ENCODE results near the gene PAGE2B. TPM values are rescaled to one million over a fixed set of nuclear protein-coding genes. Genes with fewer than 3 reads are reported as not detected.

Gene PAGE2B
- total and polyA plus RNA-seq, 10 of the 15 experiments (the other 5 are each of a cell fraction or from before 2014, with no cell fraction given) = 0.22 to 0.65 (median 0.32) TPM; not detected in 7

DNA sequence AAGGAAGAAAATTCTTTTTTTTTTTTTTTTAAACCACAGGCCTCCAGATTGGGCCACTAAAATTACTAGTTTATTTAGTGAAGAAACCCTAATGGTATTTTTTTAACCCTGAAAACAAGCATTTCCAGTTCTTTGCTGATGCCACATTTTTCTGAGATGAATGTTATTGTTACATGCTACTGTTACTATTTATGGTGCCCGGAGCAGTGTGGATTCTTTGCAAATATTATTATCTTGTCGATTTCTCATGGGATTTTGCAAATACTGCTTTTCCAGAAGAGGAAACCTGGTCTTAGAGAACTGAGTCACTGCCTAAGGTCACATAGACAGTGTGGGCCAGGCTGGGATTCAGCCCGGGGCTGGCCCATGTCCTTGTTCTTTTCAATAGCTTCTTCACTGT lies 35.4 kb upstream of the PAGE2B start:
- no peak for FAIRE-seq

DNA sequence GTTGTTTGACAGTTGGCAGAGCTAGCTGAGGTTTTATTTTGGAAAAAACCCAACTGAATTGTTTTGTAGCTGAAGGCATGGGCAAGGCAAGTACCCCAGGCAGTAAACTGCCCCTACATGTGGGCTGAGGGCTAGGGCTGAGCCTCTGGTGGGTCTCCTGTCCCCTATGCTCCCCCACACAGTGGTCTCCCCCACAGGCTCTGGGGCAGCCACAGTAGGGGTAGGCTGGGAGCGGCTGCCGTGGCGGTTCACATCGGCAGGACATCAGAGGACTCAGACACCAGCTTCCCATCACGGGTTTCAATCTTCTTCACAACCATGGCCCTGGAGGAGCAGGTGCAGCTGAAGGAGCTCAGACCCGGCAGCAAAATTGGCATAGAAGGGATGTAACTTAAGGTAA lies 33.3 kb upstream of the PAGE2B start:
- Histone ChIP-seq H3K27ac (ENCODE audit: control insufficient read depth, insufficient read depth) (no peak overlapping the region), H4K20me1 (ENCODE audit: control insufficient read depth, insufficient read depth) (no peaks in the 10 kb centered on the region), H3K4me2 (ENCODE audit: control insufficient read depth, insufficient read depth) (no peak overlapping the region), H3K79me2 (ENCODE audit: control insufficient read depth, insufficient read depth, low read length) (no peaks in the 10 kb centered on the region), H3K9me3 (replicated peaks; ENCODE audit: control insufficient read depth, insufficient read depth, low read length) (no peaks in the 10 kb centered on the region), H3K9ac (ENCODE audit: control insufficient read depth, insufficient read depth, low read length) (no peak overlapping the region), H3K36me3 (ENCODE audit: control insufficient read depth in 2 of 2, insufficient read depth in 2 of 2, low read length in 1 of 2) (no peaks in the 10 kb centered on the region), H3K4me1 (ENCODE audit: control insufficient read depth, insufficient read depth, low read length) (no peaks in the 10 kb centered on the region), H2AFZ (ENCODE audit: control insufficient read depth, low read depth, low read length) (no peak overlapping the region), H3K4me3 (no peak overlapping the region), H3K27me3 (replicated peaks in 1 of 2; ENCODE audit: control insufficient read depth in 2 of 2, insufficient read depth in 2 of 2, low read length in 1 of 2) (no peaks in the 10 kb centered on the region)
- ChIA-PET SMC1A (ENCODE audit: uncharacterized antibody, unreplicated experiment) (no interaction called here), CTCF (no interaction called here), RAD21 (ENCODE audit: unreplicated experiment) (no interaction called here), POLR2A (no interaction called here)
- intact Hi-C loops (cut with micrococcal nuclease; ENCODE audit: unreplicated experiment) = no loop called here
- no peak for FAIRE-seq
- ATAC-seq = no peak
- TF ChIP-seq POLR2AphosphoS2 (IDR thresholded peaks at IDR 0.05; ENCODE audit: low read depth, low read length) (no peak), ZNF217 (IDR thresholded peaks at IDR 0.05) (no peak), JUNB (IDR thresholded peaks at IDR 0.05) (no peak), BCL11A (IDR thresholded peaks at IDR 0.05; ENCODE audit: low read depth, low read length) (no peak), SREBF1 (IDR thresholded peaks at IDR 0.05; ENCODE audit: low read length) (no peak), POU2F2 (IDR thresholded peaks at IDR 0.05; ENCODE audit: borderline replicate concordance, low read depth, low read length) (no peak), KDM1A (IDR thresholded peaks at IDR 0.05; ENCODE audit: borderline replicate concordance) (no peak), SIX5 (IDR thresholded peaks at IDR 0.05; ENCODE audit: low read depth, low read length, severe bottlenecking) (no peak)
- TF ChIP-seq, protein P1, sequence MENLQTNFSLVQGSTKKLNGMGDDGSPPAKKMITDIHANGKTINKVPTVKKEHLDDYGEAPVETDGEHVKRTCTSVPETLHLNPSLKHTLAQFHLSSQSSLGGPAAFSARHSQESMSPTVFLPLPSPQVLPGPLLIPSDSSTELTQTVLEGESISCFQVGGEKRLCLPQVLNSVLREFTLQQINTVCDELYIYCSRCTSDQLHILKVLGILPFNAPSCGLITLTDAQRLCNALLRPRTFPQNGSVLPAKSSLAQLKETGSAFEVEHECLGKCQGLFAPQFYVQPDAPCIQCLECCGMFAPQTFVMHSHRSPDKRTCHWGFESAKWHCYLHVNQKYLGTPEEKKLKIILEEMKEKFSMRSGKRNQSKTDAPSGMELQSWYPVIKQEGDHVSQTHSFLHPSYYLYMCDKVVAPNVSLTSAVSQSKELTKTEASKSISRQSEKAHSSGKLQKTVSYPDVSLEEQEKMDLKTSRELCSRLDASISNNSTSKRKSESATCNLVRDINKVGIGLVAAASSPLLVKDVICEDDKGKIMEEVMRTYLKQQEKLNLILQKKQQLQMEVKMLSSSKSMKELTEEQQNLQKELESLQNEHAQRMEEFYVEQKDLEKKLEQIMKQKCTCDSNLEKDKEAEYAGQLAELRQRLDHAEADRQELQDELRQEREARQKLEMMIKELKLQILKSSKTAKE (IDR thresholded peaks at IDR 0.05; ENCODE audit: low read depth, poor library complexity, severe bottlenecking) = no peak
- 74% methylated on average over 6 of the region's 6 CpGs for WGBS (ENCODE audit: insufficient coverage, insufficient replicate concordance, low lambda C conversion rate, missing lambda C conversion rate)
- BruUV-seq (replicated peaks) = no TSS peak
- DNase-seq (ENCODE audit: low read depth, low spot score) = no peak
- in situ Hi-C loops (cut with MboI) = no loop called here

More for the DNA sequence above, 35.4 kb upstream of the PAGE2B start:
- in situ Hi-C loops (cut with MboI) (no loop called here), intact Hi-C loops (cut with micrococcal nuclease; ENCODE audit: unreplicated experiment) (no loop called here)
- Histone ChIP-seq H3K4me2 (ENCODE audit: control insufficient read depth, insufficient read depth) (no peak overlapping the region), H3K4me1 (ENCODE audit: control insufficient read depth, insufficient read depth, low read length) (no peaks in the 10 kb centered on the region), H3K27ac (ENCODE audit: control insufficient read depth, insufficient read depth) (no peak overlapping the region), H3K9ac (ENCODE audit: control insufficient read depth, insufficient read depth, low read length) (no peak overlapping the region), H3K36me3 (ENCODE audit: control insufficient read depth in 2 of 2, insufficient read depth in 2 of 2, low read length in 1 of 2) (no peaks in the 10 kb centered on the region), H3K4me3 (no peak overlapping the region), H3K79me2 (ENCODE audit: control insufficient read depth, insufficient read depth, low read length) (no peaks in the 10 kb centered on the region), H3K9me3 (replicated peaks; ENCODE audit: control insufficient read depth, insufficient read depth, low read length) (no peaks in the 10 kb centered on the region), H2AFZ (ENCODE audit: control insufficient read depth, low read depth, low read length) (no peak overlapping the region), H3K27me3 (replicated peaks in 1 of 2; ENCODE audit: control insufficient read depth in 2 of 2, insufficient read depth in 2 of 2, low read length in 1 of 2) (no peaks in the 10 kb centered on the region), H4K20me1 (ENCODE audit: control insufficient read depth, insufficient read depth) (no peaks in the 10 kb centered on the region)
- ATAC-seq (no peak), DNase-seq (ENCODE audit: low read depth, low spot score) (no peak)
- ChIA-PET SMC1A (ENCODE audit: uncharacterized antibody, unreplicated experiment) (no interaction called here), POLR2A (no interaction called here), CTCF (no interaction called here), RAD21 (ENCODE audit: unreplicated experiment) (no interaction called here)
- BruUV-seq (replicated peaks) = no TSS peak
- WGBS (ENCODE audit: insufficient coverage, insufficient replicate concordance, low lambda C conversion rate, missing lambda C conversion rate) = 47% methylated on average over 3 of the region's 3 CpGs
- TF ChIP-seq, protein P2, sequence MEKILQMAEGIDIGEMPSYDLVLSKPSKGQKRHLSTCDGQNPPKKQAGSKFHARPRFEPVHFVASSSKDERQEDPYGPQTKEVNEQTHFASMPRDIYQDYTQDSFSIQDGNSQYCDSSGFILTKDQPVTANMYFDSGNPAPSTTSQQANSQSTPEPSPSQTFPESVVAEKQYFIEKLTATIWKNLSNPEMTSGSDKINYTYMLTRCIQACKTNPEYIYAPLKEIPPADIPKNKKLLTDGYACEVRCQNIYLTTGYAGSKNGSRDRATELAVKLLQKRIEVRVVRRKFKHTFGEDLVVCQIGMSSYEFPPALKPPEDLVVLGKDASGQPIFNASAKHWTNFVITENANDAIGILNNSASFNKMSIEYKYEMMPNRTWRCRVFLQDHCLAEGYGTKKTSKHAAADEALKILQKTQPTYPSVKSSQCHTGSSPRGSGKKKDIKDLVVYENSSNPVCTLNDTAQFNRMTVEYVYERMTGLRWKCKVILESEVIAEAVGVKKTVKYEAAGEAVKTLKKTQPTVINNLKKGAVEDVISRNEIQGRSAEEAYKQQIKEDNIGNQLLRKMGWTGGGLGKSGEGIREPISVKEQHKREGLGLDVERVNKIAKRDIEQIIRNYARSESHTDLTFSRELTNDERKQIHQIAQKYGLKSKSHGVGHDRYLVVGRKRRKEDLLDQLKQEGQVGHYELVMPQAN (conservative IDR thresholded peaks at IDR 0.05) = no peak
- TF ChIP-seq JUND (IDR thresholded peaks at IDR 0.05; ENCODE audit: low read depth, low read length) (no peak), RAD51 (IDR thresholded peaks at IDR 0.05) (no peak), HCFC1 (IDR thresholded peaks at IDR 0.05; ENCODE audit: low read length) (no peak), ZNF24 (IDR thresholded peaks at IDR 0.05) (no peak), BCL11A (IDR thresholded peaks at IDR 0.05; ENCODE audit: low read depth, low read length) (no peak), CREB1 (IDR thresholded peaks at IDR 0.05; ENCODE audit: low read depth) (no peak), BHLHE40 (IDR thresholded peaks at IDR 0.05; ENCODE audit: borderline replicate concordance in 1 of 2, low read depth in 2 of 2, low read length in 1 of 2) (no peak), RCOR1 (conservative IDR thresholded peaks at IDR 0.05; ENCODE audit: low read depth, low read length) (no peak), POU2F2 (IDR thresholded peaks at IDR 0.05; ENCODE audit: borderline replicate concordance, low read depth, low read length) (no peak), ZNF384 (IDR thresholded peaks at IDR 0.05; ENCODE audit: borderline replicate concordance, low read depth, low read length) (no peak)

Measured in GM12878 (cell line).